ENCODE measurements around the gene CCNL2.

GRCh38 chr1:1366699-1367066 is 32.5 kb downstream of the CCNL2 start:
- TF ChIP-seq CTCF (IDR thresholded peaks at IDR 0.05) (no peak), EZH2 (IDR thresholded peaks at IDR 0.05; ENCODE audit: borderline replicate concordance, insufficient read depth, low read depth, low read length, poor library complexity, severe bottlenecking) (no peak)
